ENCODE data around the gene FAM3D.
A peak's percentile ranks its signal among the peaks of the same experiment; 100 is the strongest.

FAM3D gene

DNA sequence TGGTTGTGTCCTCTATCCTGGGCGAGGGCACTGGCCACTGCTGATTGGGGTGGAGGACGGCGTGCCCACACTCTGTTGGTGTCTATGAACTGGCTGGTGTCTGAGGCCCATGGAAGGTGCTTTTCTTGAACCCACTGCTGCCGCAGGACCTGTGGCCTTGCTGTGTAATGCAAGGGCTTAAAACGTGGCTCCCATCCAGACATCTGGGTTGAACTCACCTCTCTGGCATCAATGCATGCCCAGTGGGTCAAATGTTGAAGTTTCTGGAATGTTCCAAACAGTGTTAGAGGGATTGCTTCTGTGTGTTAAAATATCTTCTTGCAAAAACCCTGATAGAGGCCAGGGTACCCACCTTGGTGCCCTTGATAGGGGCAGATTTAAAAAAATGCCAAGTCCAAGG, 42.6 kb downstream of the FAM3D start:
- no peaks in the 10 kb centered on the region for H3K9me3 ChIP-seq
- no peak for DNase-seq (ENCODE audit: low spot score in 2 of 2)
- no peaks in the 10 kb centered on the region; the same call in 1 of the 2 replicates for H3K4me1 ChIP-seq
- no peaks in the 10 kb centered on the region for H3K36me3 ChIP-seq (replicated peaks)
- in situ Hi-C loops (cut with MboI; ENCODE audit: low sequenced_read_pairs), result no loop called here
- no peaks in the 10 kb centered on the region for H3K27me3 ChIP-seq (ENCODE audit: low read depth)
- no peak overlapping the region for H3K4me3 ChIP-seq

DNA sequence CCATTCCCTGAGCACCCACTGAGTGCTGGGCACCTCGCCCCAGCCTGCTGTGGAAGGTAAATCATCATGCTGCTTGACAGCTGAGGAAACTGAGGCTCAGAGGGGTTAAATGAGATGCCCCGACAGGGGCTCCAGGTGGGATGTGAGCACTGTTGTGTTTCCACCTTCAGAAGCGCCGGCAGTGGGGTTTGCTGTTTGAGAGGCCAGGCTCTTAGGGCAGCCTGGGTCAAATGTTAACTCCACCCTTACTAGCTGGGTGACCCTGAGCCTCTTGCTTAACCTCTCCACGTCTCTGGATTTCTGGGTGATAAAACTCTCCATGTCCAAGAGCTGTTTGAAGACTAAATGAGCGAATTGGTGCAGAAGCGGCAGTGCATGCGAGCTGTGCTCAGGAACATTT, 43.1 kb downstream of the FAM3D start:
- no peaks in the 10 kb centered on the region for H3K27me3 ChIP-seq (ENCODE audit: low read depth)
- no peaks in the 10 kb centered on the region for H3K36me3 ChIP-seq (replicated peaks)
- in situ Hi-C loops (cut with MboI; ENCODE audit: low sequenced_read_pairs), result no loop called here
- H3K4me1 ChIP-seq, result no peaks in the 10 kb centered on the region; the same call in 1 of the 2 replicates
- no peak overlapping the region for H3K4me3 ChIP-seq
- DNase-seq (ENCODE audit: low spot score in 2 of 2), result no peak
- H3K9me3 ChIP-seq, result no peaks in the 10 kb centered on the region

DNA sequence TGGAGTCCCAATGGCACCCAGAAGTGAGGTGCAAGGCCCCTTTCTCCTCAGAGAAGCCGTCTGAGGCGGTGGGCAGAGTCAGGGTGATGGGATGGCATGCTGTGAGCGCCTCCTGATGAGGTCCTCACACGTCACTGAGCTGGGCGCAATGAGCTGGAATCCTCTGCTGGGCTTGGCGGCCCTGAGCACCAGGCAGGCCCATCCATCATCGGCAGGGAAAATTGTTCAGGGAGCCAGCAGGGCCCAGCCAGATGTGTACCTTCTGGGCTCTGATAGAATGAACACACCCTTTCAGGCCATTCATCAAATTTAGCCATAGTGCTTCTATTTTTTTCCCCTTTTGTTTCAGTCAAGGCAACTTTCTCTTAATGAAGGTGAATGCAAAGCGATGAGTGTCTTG, 43.7 kb downstream of the FAM3D start:
- Histone ChIP-seq H3K27me3 (ENCODE audit: low read depth) (no peaks in the 10 kb centered on the region), H3K36me3 (replicated peaks) (no peaks in the 10 kb centered on the region), H3K4me3 (no peak overlapping the region), H3K9me3 (no peaks in the 10 kb centered on the region), H3K4me1 (no peaks in the 10 kb centered on the region; the same call in 1 of the 2 replicates)
- DNase-seq (ENCODE audit: low spot score in 2 of 2), result no peak
- in situ Hi-C loops (cut with MboI; ENCODE audit: low sequenced_read_pairs), result no loop called here

DNA sequence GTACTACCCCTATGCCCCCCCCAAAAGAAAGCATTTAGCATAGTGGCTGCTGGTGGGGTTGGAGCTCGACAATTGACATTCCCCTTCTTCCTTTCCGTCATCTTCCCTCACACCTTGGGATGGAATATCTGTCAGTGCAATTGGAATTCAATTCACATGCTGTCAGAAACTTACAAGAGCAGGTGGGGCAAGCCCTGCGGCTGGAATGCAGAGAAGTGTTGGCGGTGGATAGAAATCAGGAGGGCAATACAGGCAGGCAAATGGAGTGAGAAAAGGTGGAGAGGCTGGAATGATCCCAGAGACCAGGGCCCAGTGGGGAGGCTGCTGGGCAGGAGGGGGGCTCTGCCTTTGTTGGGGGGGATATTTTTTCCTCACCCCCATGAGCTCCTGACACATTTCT, 44.1 kb downstream of the FAM3D start:
- in situ Hi-C loops (cut with MboI; ENCODE audit: low sequenced_read_pairs), result no loop called here
- no peak for DNase-seq (ENCODE audit: low spot score in 2 of 2)
- Histone ChIP-seq H3K4me1 (no peaks in the 10 kb centered on the region; the same call in 1 of the 2 replicates), H3K36me3 (replicated peaks) (no peaks in the 10 kb centered on the region), H3K27me3 (ENCODE audit: low read depth) (no peaks in the 10 kb centered on the region), H3K4me3 (no peak overlapping the region), H3K9me3 (no peaks in the 10 kb centered on the region)

DNA sequence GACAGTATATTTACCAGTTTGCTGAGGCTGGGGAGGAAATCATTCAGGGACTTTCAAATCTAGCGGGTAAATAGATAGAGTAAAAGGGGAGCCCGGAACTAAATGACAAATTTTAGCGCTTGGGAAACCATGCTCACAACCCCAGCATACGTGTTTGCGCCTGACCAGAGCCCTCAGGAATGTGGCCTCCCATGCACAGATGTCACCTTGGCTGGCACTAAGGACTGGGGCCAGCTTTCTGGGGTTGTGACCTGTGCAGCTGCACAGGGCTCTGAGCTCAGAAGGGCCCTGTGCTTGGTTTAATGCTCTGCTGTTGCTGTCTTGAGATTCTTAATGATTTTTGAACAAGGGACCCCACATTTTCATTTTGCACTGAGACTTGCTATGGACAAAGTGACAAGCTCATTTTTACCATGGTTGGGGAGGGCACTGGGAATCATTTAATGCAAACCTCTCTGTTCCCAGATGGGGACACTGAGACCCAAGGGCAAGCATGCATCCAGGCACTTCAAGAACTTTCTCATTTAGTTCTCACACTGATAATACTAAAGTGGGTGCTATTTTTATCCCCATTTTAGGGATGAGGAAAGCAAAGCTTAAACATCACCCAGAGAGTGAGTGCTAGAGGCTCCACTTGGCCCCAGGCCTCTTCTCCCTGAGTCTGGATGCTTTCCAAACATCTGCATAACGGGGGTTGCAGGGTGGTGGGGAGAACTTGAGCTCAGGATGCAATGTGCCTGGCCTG, 45.3 kb downstream of the FAM3D start:
- H3K4me3 ChIP-seq, result no peak overlapping the region
- H3K4me1 ChIP-seq, result no peaks in the 10 kb centered on the region
- no peaks in the 10 kb centered on the region for H3K36me3 ChIP-seq (replicated peaks)
- H3K9me3 ChIP-seq, result no peaks in the 10 kb centered on the region
- in situ Hi-C loops (cut with MboI; ENCODE audit: low sequenced_read_pairs), result no loop called here
- DNase-seq (ENCODE audit: low spot score in 2 of 2), result no peak
- no peaks in the 10 kb centered on the region for H3K27me3 ChIP-seq (ENCODE audit: low read depth)

DNA sequence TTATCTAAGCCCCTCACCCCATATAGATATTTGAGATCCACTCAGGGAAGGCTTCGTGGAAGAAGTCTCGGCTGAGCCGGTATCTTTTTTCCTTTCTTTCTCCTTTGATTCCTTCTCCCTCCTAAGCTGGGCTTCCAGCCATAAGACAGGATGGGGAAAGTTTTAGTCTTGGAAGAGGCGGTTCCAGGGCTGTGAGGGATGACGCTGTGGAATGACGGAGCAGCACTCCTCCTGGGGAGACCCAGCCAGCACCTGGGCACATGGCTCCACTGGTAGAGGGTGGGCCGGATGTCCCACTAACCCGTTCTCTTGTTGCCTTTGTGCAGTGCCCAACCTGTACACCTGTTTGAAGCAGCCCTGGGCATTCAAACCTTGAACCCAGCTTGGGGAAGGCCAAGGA, 46.2 kb downstream of the FAM3D start:
- no peaks in the 10 kb centered on the region for H3K9me3 ChIP-seq
- in situ Hi-C loops (cut with MboI; ENCODE audit: low sequenced_read_pairs), result no loop called here

DNA sequence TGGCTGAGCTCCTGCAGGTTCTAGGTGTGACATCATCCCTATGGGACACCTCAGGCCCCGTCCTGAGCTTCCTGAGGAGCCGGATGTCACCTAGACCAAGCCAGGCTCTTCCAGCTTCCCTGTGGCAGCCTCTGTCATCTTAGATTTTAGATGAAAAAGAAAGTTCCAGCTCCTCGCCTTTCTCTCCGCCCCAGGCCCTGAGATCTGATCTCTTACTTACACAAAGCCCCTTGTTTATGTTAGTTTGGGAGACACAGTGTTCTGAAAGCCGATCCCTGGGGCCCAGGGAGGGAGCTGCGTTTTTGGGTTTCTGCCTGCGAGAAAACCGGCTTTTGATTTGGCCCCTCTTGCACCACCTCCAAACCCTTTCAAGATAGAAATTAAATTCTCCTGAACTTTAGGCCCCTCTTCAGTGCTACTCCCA, 49.2 kb downstream of the FAM3D start:
- Histone ChIP-seq H3K4me3 (no peak overlapping the region), H3K36me3 (replicated peaks) (no peaks in the 10 kb centered on the region), H3K4me1 (no peaks in the 10 kb centered on the region), H3K27me3 (ENCODE audit: low read depth) (no peaks in the 10 kb centered on the region), H3K9me3 (no peaks in the 10 kb centered on the region)
- in situ Hi-C loops (cut with MboI; ENCODE audit: low sequenced_read_pairs), result no loop called here
- peak in 1 of 2 experiments; percentile 21 for DNase-seq (ENCODE audit: low spot score in 2 of 2)

More for the DNA sequence above, 46.2 kb downstream of the FAM3D start:
- Histone ChIP-seq H3K27me3 (ENCODE audit: low read depth) (no peaks in the 10 kb centered on the region), H3K4me1 (no peaks in the 10 kb centered on the region), H3K4me3 (no peak overlapping the region), H3K36me3 (replicated peaks) (no peaks in the 10 kb centered on the region)
- no peak for DNase-seq (ENCODE audit: low spot score in 2 of 2)

DNA sequence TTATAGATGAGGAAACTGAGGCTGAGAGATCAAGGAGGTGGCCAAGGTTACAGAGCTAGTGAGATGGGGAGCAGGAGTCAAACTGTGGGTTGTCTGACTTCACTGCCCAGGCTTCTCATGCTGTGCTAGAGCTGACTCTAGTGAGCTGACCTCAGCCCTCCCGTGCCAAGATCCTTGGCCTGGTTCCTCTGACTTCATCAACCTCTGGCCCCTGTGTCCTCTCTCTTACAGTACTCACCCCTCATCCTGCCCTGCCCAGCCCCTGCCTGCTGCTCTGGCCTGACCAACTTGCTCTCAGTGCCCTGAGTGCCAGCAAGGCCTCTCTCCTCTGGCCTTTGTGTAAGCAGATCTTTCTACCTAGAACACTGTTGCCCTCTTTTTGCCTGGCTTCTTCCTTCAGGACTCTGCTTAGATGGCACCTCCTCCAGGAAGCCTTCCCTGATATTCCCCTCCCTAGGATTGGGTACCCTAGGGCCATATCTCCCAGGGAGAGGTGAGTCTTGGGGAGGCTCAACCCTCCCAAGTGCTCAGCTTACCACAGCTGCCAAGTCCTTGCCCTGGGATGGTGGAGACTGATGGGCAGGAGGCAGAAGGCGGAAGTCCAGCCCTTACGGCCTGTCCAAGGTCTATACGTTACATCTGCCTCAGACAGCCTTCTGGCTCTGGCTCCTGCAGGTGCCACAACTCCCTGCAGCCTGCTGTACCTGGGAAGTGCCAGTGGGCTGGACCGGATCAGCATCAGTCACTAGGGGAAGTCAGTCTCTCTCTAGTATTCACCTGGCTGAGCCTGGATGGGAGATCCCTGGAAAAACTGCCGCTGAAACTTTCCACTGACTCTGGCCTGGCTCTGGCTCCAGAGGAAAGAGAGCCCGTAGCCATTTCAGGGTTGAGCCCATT, 53.1 kb downstream of the FAM3D start:
- Histone ChIP-seq H3K27me3 (ENCODE audit: low read depth) (no peaks in the 10 kb centered on the region), H3K4me1 (no peaks in the 10 kb centered on the region), H3K4me3 (no peak overlapping the region), H3K36me3 (replicated peaks) (no peaks in the 10 kb centered on the region), H3K9me3 (no peaks in the 10 kb centered on the region)
- no peak for DNase-seq (ENCODE audit: low spot score in 2 of 2)
- in situ Hi-C loops (cut with MboI; ENCODE audit: low sequenced_read_pairs), result no loop called here

DNA sequence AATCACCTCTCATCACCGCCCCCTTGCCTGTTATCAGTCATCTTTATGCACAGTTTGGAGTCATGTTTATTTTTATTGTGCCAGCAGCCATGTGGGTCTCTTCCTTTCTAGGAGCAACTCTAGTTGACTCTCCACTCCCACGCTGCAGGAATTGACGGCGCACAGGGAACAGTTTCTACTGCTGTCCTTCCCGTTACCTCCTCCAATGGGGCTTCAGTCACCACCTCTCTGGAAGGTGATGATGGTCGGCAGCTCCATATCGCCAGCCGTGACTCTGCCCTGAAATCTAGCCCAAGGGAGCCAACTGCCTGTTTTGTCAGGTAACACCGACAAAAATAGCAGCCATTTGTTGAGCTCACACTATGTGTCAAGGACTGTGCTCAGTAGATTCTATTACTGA, 53.7 kb downstream of the FAM3D start:
- no peaks in the 10 kb centered on the region for H3K36me3 ChIP-seq (replicated peaks)
- no peak overlapping the region for H3K4me3 ChIP-seq
- no peaks in the 10 kb centered on the region for H3K27me3 ChIP-seq (ENCODE audit: low read depth)
- no peak for DNase-seq (ENCODE audit: low spot score in 2 of 2)
- no peaks in the 10 kb centered on the region for H3K9me3 ChIP-seq
- H3K4me1 ChIP-seq, result no peaks in the 10 kb centered on the region
- in situ Hi-C loops (cut with MboI; ENCODE audit: low sequenced_read_pairs), result no loop called here

DNA sequence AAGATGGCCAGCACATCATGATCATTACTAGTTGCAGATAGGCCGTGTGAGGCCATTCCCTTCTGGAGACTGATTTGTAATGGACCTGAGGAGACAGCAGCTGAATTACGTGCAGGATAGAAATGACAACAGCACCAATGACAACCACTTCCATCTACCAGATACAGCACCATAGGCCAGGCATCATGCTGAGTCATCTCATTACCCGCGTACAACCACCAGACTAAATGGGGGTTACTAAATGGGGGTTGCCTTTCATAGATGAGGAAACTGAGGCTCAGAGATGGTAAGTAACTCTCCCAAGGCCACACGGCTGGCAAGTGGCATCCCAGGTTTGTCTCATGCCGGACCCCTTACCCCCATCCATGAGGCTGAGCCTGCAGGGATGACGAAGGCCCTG, 56.6 kb downstream of the FAM3D start:
- Histone ChIP-seq H3K4me3 (no peak overlapping the region), H3K4me1 (no peaks in the 10 kb centered on the region), H3K36me3 (replicated peaks) (no peaks in the 10 kb centered on the region), H3K9me3 (no peaks in the 10 kb centered on the region), H3K27me3 (ENCODE audit: low read depth) (no peaks in the 10 kb centered on the region)
- in situ Hi-C loops (cut with MboI; ENCODE audit: low sequenced_read_pairs), result no loop called here
- DNase-seq (ENCODE audit: low spot score in 2 of 2), result no peak

DNA sequence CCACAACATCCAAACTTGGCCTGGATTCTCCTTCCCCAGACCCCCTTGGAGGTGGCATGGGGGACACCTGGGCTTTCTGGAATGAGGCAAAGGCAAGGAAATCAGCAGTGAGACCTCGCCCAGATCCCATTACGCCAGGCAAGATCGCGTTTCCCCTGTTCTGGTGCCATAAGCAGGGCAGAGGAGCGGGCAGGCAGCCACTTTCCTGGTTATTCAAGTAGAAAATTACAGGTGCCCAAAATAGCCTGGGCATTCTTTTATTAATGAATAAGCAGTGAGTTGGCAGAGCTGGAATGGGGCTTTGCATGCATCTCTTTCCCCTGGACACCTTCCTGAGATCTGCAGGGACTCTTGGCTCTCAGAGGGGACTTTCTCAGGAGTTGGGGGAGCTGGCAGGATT, 57.9 kb downstream of the FAM3D start:
- H3K4me3 ChIP-seq, result no peak overlapping the region
- H3K27me3 ChIP-seq (ENCODE audit: low read depth), result no peaks in the 10 kb centered on the region
- DNase-seq (ENCODE audit: low spot score in 2 of 2), result no peak
- H3K9me3 ChIP-seq, result no peaks in the 10 kb centered on the region
- in situ Hi-C loops (cut with MboI; ENCODE audit: low sequenced_read_pairs), result no loop called here
- no peaks in the 10 kb centered on the region for H3K4me1 ChIP-seq
- no peaks in the 10 kb centered on the region for H3K36me3 ChIP-seq (replicated peaks)

DNA sequence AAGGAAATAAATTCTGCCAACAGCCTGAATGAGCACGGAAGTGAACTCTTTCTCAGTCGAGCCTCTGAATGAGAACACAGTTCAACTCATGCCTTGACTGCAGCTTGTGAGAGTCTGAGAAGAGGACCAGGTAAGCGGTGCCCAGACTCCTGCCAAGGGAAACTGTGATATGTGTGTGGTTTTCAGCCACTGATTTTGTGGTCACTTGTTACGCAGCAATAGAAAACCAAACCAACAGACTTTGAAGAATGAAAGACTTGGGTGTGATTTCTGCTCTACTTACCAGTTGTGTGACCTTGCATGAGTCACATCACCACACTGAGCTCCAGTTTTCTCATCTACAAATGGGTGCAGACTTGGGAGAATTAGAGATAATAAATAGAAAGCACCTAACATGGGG, 58.8 kb downstream of the FAM3D start:
- H3K36me3 ChIP-seq (replicated peaks), result no peaks in the 10 kb centered on the region
- no peaks in the 10 kb centered on the region for H3K9me3 ChIP-seq
- H3K27me3 ChIP-seq (ENCODE audit: low read depth), result no peaks in the 10 kb centered on the region
- in situ Hi-C loops (cut with MboI; ENCODE audit: low sequenced_read_pairs), result no loop called here
- no peak for DNase-seq (ENCODE audit: low spot score in 2 of 2)
- no peaks in the 10 kb centered on the region for H3K4me1 ChIP-seq
- H3K4me3 ChIP-seq, result no peak overlapping the region

DNA sequence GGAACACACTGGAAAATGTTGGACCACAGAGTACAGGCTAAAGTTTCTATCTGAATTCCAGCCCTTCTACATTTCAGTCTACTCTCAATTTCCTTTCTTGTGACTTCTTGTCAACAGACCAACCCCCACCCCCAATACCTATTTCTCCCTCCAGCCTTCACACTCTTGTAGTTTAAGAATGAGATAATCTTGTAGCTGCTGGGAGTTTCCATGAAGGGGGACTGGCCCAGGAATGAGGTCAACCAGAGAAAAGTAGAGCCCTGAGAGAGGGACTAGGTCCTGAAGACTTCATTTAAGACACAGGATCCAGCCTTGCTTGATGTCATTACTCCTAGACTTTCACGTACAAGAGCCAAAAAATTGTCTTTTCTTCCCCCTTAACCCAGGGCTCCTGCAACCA, 59.9 kb downstream of the FAM3D start:
- DNase-seq (ENCODE audit: low spot score in 2 of 2), result no peak
- Histone ChIP-seq H3K9me3 (no peaks in the 10 kb centered on the region), H3K36me3 (replicated peaks) (no peaks in the 10 kb centered on the region), H3K4me1 (no peaks in the 10 kb centered on the region), H3K4me3 (no peak overlapping the region), H3K27me3 (ENCODE audit: low read depth) (peaks cover 7% of the 10 kb centered on the region)
- in situ Hi-C loops (cut with MboI; ENCODE audit: low sequenced_read_pairs), result no loop called here

DNA sequence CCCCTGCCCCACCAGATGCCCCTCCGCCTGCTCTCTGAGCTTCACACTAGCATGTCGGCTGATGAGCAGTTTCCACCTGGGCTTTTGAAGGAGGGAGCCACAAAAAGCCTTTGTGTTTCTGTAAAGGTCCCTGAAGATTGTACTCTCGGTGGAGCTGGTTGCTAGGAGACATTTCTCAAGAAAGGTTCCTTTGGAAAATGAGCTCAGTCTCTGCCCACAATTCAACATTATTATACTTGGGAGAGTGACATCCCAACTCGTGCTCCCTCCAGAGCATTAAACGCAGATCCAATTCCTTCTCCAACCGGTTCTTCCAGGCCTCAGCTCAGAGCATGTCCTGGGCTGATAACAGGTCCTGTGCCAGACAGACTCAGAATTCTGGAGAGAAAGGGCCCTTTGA, 62.5 kb downstream of the FAM3D start:
- Histone ChIP-seq H3K27me3 (ENCODE audit: low read depth) (peaks cover 13% of the 10 kb centered on the region), H3K9me3 (no peaks in the 10 kb centered on the region), H3K4me3 (no peak overlapping the region), H3K4me1 (no peaks in the 10 kb centered on the region), H3K36me3 (replicated peaks) (no peaks in the 10 kb centered on the region)
- in situ Hi-C loops (cut with MboI; ENCODE audit: low sequenced_read_pairs), result no loop called here
- DNase-seq (ENCODE audit: low spot score in 2 of 2), result no peak
